HepG2 (cell line): Measurements from ENCODE around the gene ZNF83. TPM values are rescaled to one million over a fixed set of nuclear protein-coding genes. Genes with fewer than 3 reads are reported as not detected.
A peak's percentile ranks its signal among the peaks of the same experiment; 100 is the strongest.

Source experiments
- GATA4 ChIP-seq: sonication (generic); IDR thresholded peaks from 2 replicates; pipeline ENCODE4 v1.6.1; 2016; ENCODE audit warnings: antibody characterized with exemption, low read depth, borderline replicate concordance
- KDM2A ChIP-seq: sonication (generic); formaldehyde crosslinking; IDR thresholded peaks from 2 replicates; pipeline ENCODE4 v1.4.0; 2020; ENCODE audit warnings: low read depth, missing genetic modification reagents, borderline replicate concordance
- KMT2B ChIP-seq: IDR thresholded peaks from 2 replicates; pipeline ENCODE4 v1.6.1; 2016; ENCODE audit warnings: missing genetic modification reagents, missing compliant biosample characterization
- MAX ChIP-seq: IDR thresholded peaks from 2 replicates; pipeline ENCODE4 v1.6.1; 2012; ENCODE audit warnings: inconsistent platforms
- MAZ ChIP-seq, 2 experiments: sonication (generic) in 1 of 2; formaldehyde crosslinking in 1 of 2; IDR thresholded peaks; 2 replicates each; pipeline versions ENCODE4 v1.5.0 to v1.6.1; 2012 to 2020; ENCODE audit warnings: low read depth in 2 of 2, mild to moderate bottlenecking in 2 of 2, borderline replicate concordance in 1 of 2, improper control_type of control experiment in 1 of 2, low read length in 1 of 2, missing genetic modification reagents in 1 of 2, moderate library complexity in 1 of 2
- MXD1 ChIP-seq: sonication (generic); formaldehyde crosslinking; IDR thresholded peaks from 2 replicates; pipeline ENCODE4 v1.4.0; 2020; ENCODE audit warnings: mild to moderate bottlenecking, missing genetic modification reagents
- PHF8 ChIP-seq: sonication (generic); formaldehyde crosslinking; IDR thresholded peaks from 2 replicates; pipeline ENCODE4 v1.5.0; 2020; ENCODE audit warnings: missing genetic modification reagents
- PRDM10 ChIP-seq: sonication (generic); formaldehyde crosslinking; IDR thresholded peaks from 2 replicates; pipeline ENCODE4 v1.4.0; 2020; ENCODE audit warnings: low read depth, missing genetic modification reagents
- SOX13 ChIP-seq, 3 experiments: fragments of 450-650 bp in 1 of 3; sonication (generic) in 1 of 3; formaldehyde crosslinking in 1 of 3; IDR thresholded peaks in 2 of 3; conservative IDR thresholded peaks in 1 of 3; 2 replicates each; pipeline versions ENCODE4 v1.5.0 to v1.6.1; 2016 to 2020; ENCODE audit warnings: antibody characterized with exemption in 1 of 3, mild to moderate bottlenecking in 1 of 3, missing compliant biosample characterization in 1 of 3, missing genetic modification reagents in 1 of 3, moderate library complexity in 1 of 3
- SRSF1 ChIP-seq: fragments of 200-400 bp; formaldehyde crosslinking; optimal IDR thresholded peaks from 2 replicates; pipeline ENCODE3; 2017; ENCODE audit warnings: mild to moderate bottlenecking, low read depth, low read length, moderate library complexity
- TFDP2 ChIP-seq: sonication (generic); formaldehyde crosslinking; IDR thresholded peaks from 2 replicates; pipeline ENCODE4 v1.4.0; 2020; ENCODE audit warnings: missing genetic modification reagents
- ZBTB14 ChIP-seq: sonication (generic); formaldehyde crosslinking; IDR thresholded peaks from 2 replicates; pipeline ENCODE4 v1.4.0; 2020; ENCODE audit warnings: missing genetic modification reagents
- ZBTB21 ChIP-seq: sonication (generic); formaldehyde crosslinking; IDR thresholded peaks from 2 replicates; pipeline ENCODE4 v1.4.0; 2020; ENCODE audit warnings: missing genetic modification reagents
- ZNF512 ChIP-seq: sonication (generic); formaldehyde crosslinking; IDR thresholded peaks from 2 replicates; pipeline ENCODE4 v1.4.0; 2020; ENCODE audit warnings: mild to moderate bottlenecking, missing genetic modification reagents
- ZNF556 ChIP-seq: sonication (generic); formaldehyde crosslinking; IDR thresholded peaks from 2 replicates; pipeline ENCODE4 v1.4.0; 2020; ENCODE audit warnings: mild to moderate bottlenecking, missing genetic modification reagents, borderline replicate concordance
- ZNF576 ChIP-seq: sonication (generic); formaldehyde crosslinking; IDR thresholded peaks from 2 replicates; pipeline ENCODE4 v1.4.0; 2020; ENCODE audit warnings: mild to moderate bottlenecking, missing genetic modification reagents
- ZNF75D ChIP-seq: sonication (generic); formaldehyde crosslinking; IDR thresholded peaks from 2 replicates; pipeline ENCODE4 v1.8.1; 2023; ENCODE audit warnings: missing genetic modification reagents, mild to moderate bottlenecking, borderline replicate concordance
- ZNF773 ChIP-seq: sonication (generic); formaldehyde crosslinking; IDR thresholded peaks from 2 replicates; pipeline ENCODE4 v1.4.0; 2020; ENCODE audit warnings: missing genetic modification reagents, borderline replicate concordance
- polyA plus RNA-seq, 8 experiments: library from polyadenylated mRNA; depleted of rRNA in 3 of 8; stranded (reverse) in 7 of 8; unstranded in 1 of 8; fragments of >200 nt; fragmentation: Illumina TruSeq in 4 of 8; extraction: Trizol in 4 of 8; gene quantifications; 2 replicates each; pipeline versions ENCODE4 v1.2.1 to v1.2.3, GENCODE V29; 2011 to 2016; ENCODE audit warnings: low read depth in 4 of 8, missing spikeins in 1 of 8, mixed read lengths in 1 of 8; ENCODE audit not compliant: insufficient read depth in 1 of 8
- total RNA-seq, 5 experiments: library from RNA; depleted of rRNA; stranded (reverse); fragments of >200 nt; fragmentation: Illumina TruSeq; extraction: Trizol; gene quantifications; 2 replicates each; pipeline ENCODE4 v1.2.3, GENCODE V29; 2016; ENCODE audit warnings: low read depth in 1 of 5

ZNF83 gene
- total and polyA plus RNA-seq, 2 of the 13 experiments (the other 11 are each of a cell fraction or from before 2014, with no cell fraction given): 20.4 to 44.5 TPM

GRCh38 chr19:52570000-52570861 is 67.9 kb downstream of the ZNF83 start, which contains the start of gene ZNF701 (continued):
- no peak for TF ChIP-seq ZNF576 (CRISPR knock-in tag)
- TF ChIP-seq SRSF1: peak; percentile 65
- no peak for TF ChIP-seq MXD1 (CRISPR knock-in tag)
- TF ChIP-seq SOX13 (IDR thresholded peaks at IDR 0.05): no peak
- TF ChIP-seq SOX13 (CRISPR knock-in tag; conservative IDR thresholded peaks at IDR 0.05 in 1 of 2, IDR thresholded peaks at IDR 0.05 in 1 of 2): no peak
- TF ChIP-seq ZNF75D: no peak
- no peak for TF ChIP-seq ZNF512 (CRISPR knock-in tag)
- no peak for TF ChIP-seq MAZ (IDR thresholded peaks at IDR 0.05; ENCODE audit: borderline replicate concordance, low read depth, low read length)
- no peak for TF ChIP-seq MAZ (CRISPR knock-in tag; IDR thresholded peaks at IDR 0.05; ENCODE audit: low read depth)
- TF ChIP-seq ZBTB14 (CRISPR knock-in tag): no peak
- TF ChIP-seq TFDP2: peak; percentile 8; the same call in 1 of the 2 replicates
- TF ChIP-seq KMT2B (CRISPR knock-in tag): peak; percentile 27; the same call in 1 of the 2 replicates
- TF ChIP-seq GATA4: no peak
- TF ChIP-seq ZNF556 (CRISPR knock-in tag): no peak
- TF ChIP-seq MAX: peak; percentile 37; the same call in 1 of the 2 replicates
- peak; percentile 64 for TF ChIP-seq PHF8
- TF ChIP-seq PRDM10 (CRISPR knock-in tag): no peak
- no peak for TF ChIP-seq ZBTB21 (CRISPR knock-in tag)
- peak; percentile 50; the same call in 1 of the 2 replicates for TF ChIP-seq KDM2A (CRISPR knock-in tag)
- TF ChIP-seq ZNF773 (CRISPR knock-in tag): no peak
